IMR-90 (cell line): ENCODE data around the gene CPAMD8. TPM values are rescaled to one million over a fixed set of nuclear protein-coding genes. Genes with fewer than 3 reads are reported as not detected.

Experiments used
- ATAC-seq: fragments of 200-7000 bp; cut with Tn5 transposase; 2 replicates; pipeline ENCODE4 v1.9.1; 2020; ENCODE audit warnings: low read depth, mild to moderate bottlenecking, moderate library complexity
- BruUV-seq: library from RNA; stranded (reverse); fragments of 400-500 nt; replicated peaks from 2 replicates; lab custom pipeline; 2021; lab: Mats Ljungman, UMichigan
- CTCF ChIA-PET: fragments of 300-600 bp; formaldehyde crosslinking; extraction: SDS; loops from one replicate; lab custom pipeline; 2021; ENCODE audit warnings: antibody characterized with exemption; lab: Yijun Ruan, JAX
- POLR2A ChIA-PET: fragments of 300-600 bp; sonication (Branson Sonifier 250); formaldehyde crosslinking; loops from one replicate; lab custom pipeline; 2022; ENCODE audit warnings: antibody characterized with exemption; ENCODE audit not compliant: unreplicated experiment; lab: Charles Lee
- DNase-seq: peaks from one replicate; pipeline ENCODE4 v3.0.0; 2013
- H2AFZ ChIP-seq: replicated peaks from 2 replicates; pipeline ENCODE3; 2013; ENCODE audit warnings: low read length, mild to moderate bottlenecking; ENCODE audit not compliant: poor library complexity
- H2AK5ac ChIP-seq: 2 replicates; pipeline ENCODE4 v1.6.1; 2013; ENCODE audit warnings: low read depth, low read length, inconsistent platforms
- H2AK9ac ChIP-seq: replicated peaks from 2 replicates; pipeline ENCODE3; 2013; ENCODE audit warnings: mild to moderate bottlenecking, low read depth, low read length, moderate library complexity; ENCODE audit not compliant: poor library complexity
- H2BK120ac ChIP-seq: 2 replicates; pipeline ENCODE4 v1.6.1; 2013; ENCODE audit warnings: low read depth, low read length, inconsistent platforms
- H2BK15ac ChIP-seq: 3 replicates; pipeline ENCODE4 v1.6.1; 2013; ENCODE audit warnings: low read depth, low read length, inconsistent platforms
- H2BK20ac ChIP-seq: 2 replicates; pipeline ENCODE4 v1.6.1; 2013; ENCODE audit warnings: low read depth, mild to moderate bottlenecking, inconsistent platforms, low read length, moderate library complexity
- H2BK5ac ChIP-seq: 2 replicates; pipeline ENCODE4 v1.6.1; 2013; ENCODE audit warnings: mild to moderate bottlenecking, low read depth, low read length, inconsistent platforms; ENCODE audit not compliant: poor library complexity, severe bottlenecking
- H3K14ac ChIP-seq: replicated peaks from 2 replicates; pipeline ENCODE4 v1.6.1; 2013; ENCODE audit warnings: low read depth, low read length, inconsistent platforms
- H3K18ac ChIP-seq: 2 replicates; pipeline ENCODE4 v1.6.1; 2013; ENCODE audit warnings: low read depth, low read length, control low read depth
- H3K23ac ChIP-seq: 2 replicates; pipeline ENCODE4 v1.6.1; 2013; ENCODE audit warnings: low read depth, low read length, inconsistent platforms
- H3K27ac ChIP-seq: 2 replicates; pipeline ENCODE4 v1.5.1; 2013; ENCODE audit warnings: mild to moderate bottlenecking, control low read depth, low read length; ENCODE audit not compliant: insufficient read depth
- H3K27me3 ChIP-seq: 2 replicates; pipeline ENCODE4 v1.6.1; 2013; ENCODE audit warnings: low read length; ENCODE audit not compliant: control insufficient read depth, insufficient read depth
- H3K36me3 ChIP-seq: 2 replicates; pipeline ENCODE4 v1.6.1; 2013; ENCODE audit warnings: low read length, mixed read lengths; ENCODE audit not compliant: control insufficient read depth, insufficient read depth
- H3K4ac ChIP-seq: 2 replicates; pipeline ENCODE4 v1.6.1; 2013; ENCODE audit warnings: low read depth, low read length, inconsistent platforms
- H3K4me1 ChIP-seq: 2 replicates; pipeline ENCODE4 v1.6.1; 2013; ENCODE audit warnings: low read length, mixed read lengths; ENCODE audit not compliant: control insufficient read depth, insufficient read depth
- H3K4me2 ChIP-seq: 2 replicates; pipeline ENCODE4 v1.6.1; 2013; ENCODE audit warnings: low read depth, mild to moderate bottlenecking, control low read depth, low read length, moderate library complexity
- H3K4me3 ChIP-seq: 2 replicates; pipeline ENCODE4 v1.5.1; 2013; ENCODE audit warnings: low read depth, mild to moderate bottlenecking, control low read depth, low read length, moderate library complexity; ENCODE audit not compliant: insufficient read depth
- H3K56ac ChIP-seq: 2 replicates; pipeline ENCODE4 v1.6.1; 2013; ENCODE audit warnings: low read length, inconsistent platforms; ENCODE audit not compliant: insufficient read depth; ENCODE audit errors: extremely low read depth
- H3K79me1 ChIP-seq, 2 experiments: 2 replicates each; pipeline ENCODE4 v1.6.1; 2013; ENCODE audit warnings: low read length in 2 of 2, inconsistent platforms in 1 of 2, low read depth in 1 of 2
- H3K9ac ChIP-seq: 2 replicates; pipeline ENCODE4 v1.6.1; 2013; ENCODE audit warnings: low read depth, low read length, control low read depth
- H3K9me1 ChIP-seq: 2 replicates; pipeline ENCODE4 v1.6.1; 2013; ENCODE audit warnings: low read length, inconsistent platforms; ENCODE audit not compliant: insufficient read depth
- H3K9me3 ChIP-seq: 2 replicates; pipeline ENCODE4 v1.6.1; 2013; ENCODE audit warnings: low read length; ENCODE audit not compliant: control insufficient read depth, insufficient read depth
- H4K20me1 ChIP-seq: 2 replicates; pipeline ENCODE4 v1.6.1; 2013; ENCODE audit warnings: low read length, inconsistent platforms; ENCODE audit not compliant: insufficient read depth
- H4K5ac ChIP-seq: 2 replicates; pipeline ENCODE4 v1.6.1; 2013; ENCODE audit warnings: mild to moderate bottlenecking, low read depth, low read length, control low read depth
- H4K8ac ChIP-seq, 2 experiments: 2 replicates each; pipeline ENCODE4 v1.6.1; 2013; ENCODE audit warnings: low read depth in 2 of 2, low read length in 2 of 2, control low read depth in 1 of 2, inconsistent platforms in 1 of 2
- H4K91ac ChIP-seq: 2 replicates; pipeline ENCODE4 v1.6.1; 2013; ENCODE audit warnings: low read depth, low read length, inconsistent platforms; ENCODE audit not compliant: insufficient read depth
- BHLHE40 ChIP-seq: fragments of 150-350 bp; IDR thresholded peaks from 2 replicates; pipeline ENCODE4 v1.6.1; 2016; ENCODE audit warnings: mild to moderate bottlenecking, low read depth, low read length
- CEBPB ChIP-seq: IDR thresholded peaks from 2 replicates; pipeline ENCODE4 v1.6.1; 2012; ENCODE audit warnings: low read depth, low read length, improper control_type of control experiment
- FOS ChIP-seq: fragments of 150-350 bp; IDR thresholded peaks from 2 replicates; pipeline ENCODE4 v1.6.1; 2016; ENCODE audit warnings: low read depth, low read length
- MAZ ChIP-seq: IDR thresholded peaks from 2 replicates; pipeline ENCODE4 v1.6.1; 2012; ENCODE audit warnings: low read depth, mild to moderate bottlenecking, low read length, improper control_type of control experiment, moderate library complexity, borderline replicate concordance
- MXI1 ChIP-seq: IDR thresholded peaks from 2 replicates; pipeline ENCODE4 v1.6.1; 2012; ENCODE audit warnings: low read depth, mild to moderate bottlenecking, low read length, moderate library complexity, borderline replicate concordance
- NFE2L2 ChIP-seq: fragments of 150-350 bp; IDR thresholded peaks from 2 replicates; pipeline ENCODE4 v1.6.1; 2016; ENCODE audit warnings: low read depth, mild to moderate bottlenecking, low read length
- POLR2A ChIP-seq: IDR thresholded peaks from 2 replicates; pipeline ENCODE4 v1.6.1; 2012; ENCODE audit warnings: mild to moderate bottlenecking, low read depth, low read length
- RAD21 ChIP-seq: IDR thresholded peaks from 2 replicates; pipeline ENCODE4 v1.6.1; 2012; ENCODE audit warnings: low read length, improper control_type of control experiment
- RCOR1 ChIP-seq: IDR thresholded peaks from 2 replicates; pipeline ENCODE4 v1.6.1; 2012; ENCODE audit warnings: mild to moderate bottlenecking, low read length, improper control_type of control experiment; ENCODE audit not compliant: insufficient replicate concordance
- RFX5 ChIP-seq: IDR thresholded peaks from 2 replicates; pipeline ENCODE4 v1.8.0; 2012; ENCODE audit warnings: low read depth, mild to moderate bottlenecking, low read length, moderate library complexity
- SMC3 ChIP-seq: fragments of 150-350 bp; IDR thresholded peaks from 2 replicates; pipeline ENCODE4 v1.6.1; 2016; ENCODE audit warnings: low read depth, mild to moderate bottlenecking, antibody characterized with exemption, low read length, moderate library complexity
- WGBS, 2 experiments: methylation state at CpG; one replicate each; pipeline versions ENCODE4 v1.1.5 to v1.1.7; 2013; ENCODE audit warnings: missing lambda C conversion rate in 2 of 2; ENCODE audit not compliant: insufficient read length in 1 of 2; ENCODE audit errors: extremely low coverage in 2 of 2; 5-methylcytosine and 5-hydroxymethylcytosine counted together
- dilution Hi-C: fragments of 300-500 bp; cut with HindIII; formaldehyde crosslinking; loops from one replicate; pipeline ENCODE4 v1.14.3; 2018; ENCODE audit warnings: low sequenced_read_pairs; ENCODE audit not compliant: unreplicated experiment
- in situ Hi-C: fragments of 300-500 bp; cut with MboI; formaldehyde crosslinking; loops from 3 replicates; pipeline ENCODE4 v1.14.3; 2019; ENCODE audit warnings: low sequenced_read_pairs, inconsistent platforms, mixed read lengths
- intact Hi-C: fragments of 100-400 bp; cut with micrococcal nuclease; formaldehyde crosslinking; loops from 2 replicates; pipeline ENCODE4 v1.10.0; 2022
- polyA plus RNA-seq, 3 experiments: library from polyadenylated mRNA; depleted of rRNA; stranded (reverse); fragments of >200 nt; gene quantifications; 2 replicates each; pipeline ENCODE4 v1.2.3, GENCODE V29; 2012; ENCODE audit warnings: low replicate concordance in 1 of 3
- total RNA-seq: library from RNA; depleted of rRNA; stranded (reverse); fragments of >200 nt; gene quantifications from 2 replicates; pipeline ENCODE4 v1.2.3, GENCODE V29; 2012
- TF ChIP-seq, protein P1 (sequence below): fragments of 150-350 bp; IDR thresholded peaks from 2 replicates; pipeline ENCODE4 v1.6.1; 2016; ENCODE audit warnings: low read depth, mild to moderate bottlenecking, low read length, moderate library complexity, borderline replicate concordance
- TF ChIP-seq, protein P2 (sequence below): conservative IDR thresholded peaks from 2 replicates; pipeline ENCODE4 v1.5.1; 2012; ENCODE audit warnings: mild to moderate bottlenecking, low read depth, low read length, improper control_type of control experiment
- TF ChIP-seq, protein P3 (sequence below): fragments of 150-350 bp; IDR thresholded peaks from 2 replicates; pipeline ENCODE4 v1.6.1; 2017; ENCODE audit warnings: mild to moderate bottlenecking, antibody characterized with exemption, low read length, low read depth

CPAMD8 gene
- total and polyA plus RNA-seq, 2 of the 4 experiments (the other 2 are of a cell fraction) = 0.36 to 0.79 TPM

DNA sequence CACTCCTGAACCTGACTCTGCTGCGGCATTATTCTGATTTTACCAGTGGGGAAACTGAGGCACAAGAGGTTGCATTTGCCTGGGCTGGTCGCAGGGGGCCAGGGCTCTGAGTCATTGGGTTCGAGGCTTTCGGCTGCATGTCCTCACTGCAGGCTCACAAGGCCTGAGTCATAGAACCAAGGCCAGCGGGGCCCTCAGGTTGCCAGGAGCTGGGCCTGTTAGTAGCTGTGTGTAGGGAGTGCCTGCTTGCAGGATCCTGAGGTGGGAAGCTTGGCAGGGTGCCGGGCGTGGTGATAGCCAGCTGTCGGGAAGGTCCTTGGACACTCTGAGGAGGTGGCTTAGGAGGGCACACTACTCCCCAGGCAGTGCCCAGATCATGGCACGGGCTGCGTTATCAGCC, 159.4 kb downstream of the CPAMD8 start:
- no peaks in the 10 kb centered on the region for H3K27me3 ChIP-seq
- no peak overlapping the region for H3K9ac ChIP-seq
- H3K56ac ChIP-seq = no peak overlapping the region
- H2BK5ac ChIP-seq = no peak overlapping the region
- no peaks in the 10 kb centered on the region; the same call in 1 of the 2 replicates for H4K20me1 ChIP-seq
- H2BK20ac ChIP-seq = no peak overlapping the region
- H3K79me1 ChIP-seq = peaks cover 0 to 22% of the 10 kb centered on the region in 2 experiments; a peak in 1 of 4 replicates
- no peak overlapping the region for H3K27ac ChIP-seq
- H2BK120ac ChIP-seq = no peak overlapping the region
- intact Hi-C loops = no loop called here
- CTCF ChIA-PET = no interaction called here
- H3K36me3 ChIP-seq = peaks cover 86% of the 10 kb centered on the region
- H2BK15ac ChIP-seq = no peak overlapping the region
- ATAC-seq = no peak
- 100% methylated on average over 1 of the region's 10 CpGs; no CpG with 5 or more reads in 1 of the 2 experiments for WGBS, 2 experiments
- H3K4me1 ChIP-seq = no peaks in the 10 kb centered on the region
- no peak overlapping the region for H3K18ac ChIP-seq
- no peak overlapping the region for H4K8ac ChIP-seq
- no peaks in the 10 kb centered on the region; the same call in 1 of the 2 replicates for H3K9me1 ChIP-seq
- no peak overlapping the region for H2AK9ac ChIP-seq
- no peak overlapping the region for H2AK5ac ChIP-seq
- POLR2A ChIA-PET = no interaction called here
- no peak overlapping the region for H2AFZ ChIP-seq
- no peak overlapping the region for H3K4me3 ChIP-seq
- DNase-seq = no peak
- in situ Hi-C loops = no loop called here
- no peak for TF ChIP-seq RCOR1
- TF ChIP-seq, protein P1, sequence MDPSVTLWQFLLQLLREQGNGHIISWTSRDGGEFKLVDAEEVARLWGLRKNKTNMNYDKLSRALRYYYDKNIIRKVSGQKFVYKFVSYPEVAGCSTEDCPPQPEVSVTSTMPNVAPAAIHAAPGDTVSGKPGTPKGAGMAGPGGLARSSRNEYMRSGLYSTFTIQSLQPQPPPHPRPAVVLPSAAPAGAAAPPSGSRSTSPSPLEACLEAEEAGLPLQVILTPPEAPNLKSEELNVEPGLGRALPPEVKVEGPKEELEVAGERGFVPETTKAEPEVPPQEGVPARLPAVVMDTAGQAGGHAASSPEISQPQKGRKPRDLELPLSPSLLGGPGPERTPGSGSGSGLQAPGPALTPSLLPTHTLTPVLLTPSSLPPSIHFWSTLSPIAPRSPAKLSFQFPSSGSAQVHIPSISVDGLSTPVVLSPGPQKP = no peak
- no peak for TF ChIP-seq MXI1
- TF ChIP-seq, protein P2, sequence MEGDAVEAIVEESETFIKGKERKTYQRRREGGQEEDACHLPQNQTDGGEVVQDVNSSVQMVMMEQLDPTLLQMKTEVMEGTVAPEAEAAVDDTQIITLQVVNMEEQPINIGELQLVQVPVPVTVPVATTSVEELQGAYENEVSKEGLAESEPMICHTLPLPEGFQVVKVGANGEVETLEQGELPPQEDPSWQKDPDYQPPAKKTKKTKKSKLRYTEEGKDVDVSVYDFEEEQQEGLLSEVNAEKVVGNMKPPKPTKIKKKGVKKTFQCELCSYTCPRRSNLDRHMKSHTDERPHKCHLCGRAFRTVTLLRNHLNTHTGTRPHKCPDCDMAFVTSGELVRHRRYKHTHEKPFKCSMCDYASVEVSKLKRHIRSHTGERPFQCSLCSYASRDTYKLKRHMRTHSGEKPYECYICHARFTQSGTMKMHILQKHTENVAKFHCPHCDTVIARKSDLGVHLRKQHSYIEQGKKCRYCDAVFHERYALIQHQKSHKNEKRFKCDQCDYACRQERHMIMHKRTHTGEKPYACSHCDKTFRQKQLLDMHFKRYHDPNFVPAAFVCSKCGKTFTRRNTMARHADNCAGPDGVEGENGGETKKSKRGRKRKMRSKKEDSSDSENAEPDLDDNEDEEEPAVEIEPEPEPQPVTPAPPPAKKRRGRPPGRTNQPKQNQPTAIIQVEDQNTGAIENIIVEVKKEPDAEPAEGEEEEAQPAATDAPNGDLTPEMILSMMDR = no peak
- TF ChIP-seq MAZ = no peak
- TF ChIP-seq BHLHE40 = no peak
- TF ChIP-seq RFX5 = no peak
- no peak for TF ChIP-seq POLR2A
- no peak for TF ChIP-seq RAD21
- no peak for TF ChIP-seq SMC3
- no peak for TF ChIP-seq FOS
- TF ChIP-seq, protein P3, sequence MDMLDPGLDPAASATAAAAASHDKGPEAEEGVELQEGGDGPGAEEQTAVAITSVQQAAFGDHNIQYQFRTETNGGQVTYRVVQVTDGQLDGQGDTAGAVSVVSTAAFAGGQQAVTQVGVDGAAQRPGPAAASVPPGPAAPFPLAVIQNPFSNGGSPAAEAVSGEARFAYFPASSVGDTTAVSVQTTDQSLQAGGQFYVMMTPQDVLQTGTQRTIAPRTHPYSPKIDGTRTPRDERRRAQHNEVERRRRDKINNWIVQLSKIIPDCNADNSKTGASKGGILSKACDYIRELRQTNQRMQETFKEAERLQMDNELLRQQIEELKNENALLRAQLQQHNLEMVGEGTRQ = no peak
- TF ChIP-seq NFE2L2 = no peak
- no peak for TF ChIP-seq CEBPB
- no peak overlapping the region for H4K91ac ChIP-seq
- H3K9me3 ChIP-seq = no peaks in the 10 kb centered on the region
- dilution Hi-C loops = no loop called here
- no TSS peak for BruUV-seq
- H3K4me2 ChIP-seq = no peak overlapping the region
- H3K4ac ChIP-seq = no peak overlapping the region
- no peak overlapping the region for H3K14ac ChIP-seq
- no peak overlapping the region for H4K5ac ChIP-seq
- no peak overlapping the region for H3K23ac ChIP-seq
